Measurements from ENCODE around the gene RGMA. TPM values are rescaled to one million over a fixed set of nuclear protein-coding genes. Genes with fewer than 3 reads are reported as not detected.

Gene RGMA
- polyA plus RNA-seq (ENCODE audit: insufficient read length in 4 of 4), result 10 to 100 TPM in 2 of 4 donors, 1 to 10 TPM in 2; 8.0 to 13.8 (median 10.8) TPM

DNA sequence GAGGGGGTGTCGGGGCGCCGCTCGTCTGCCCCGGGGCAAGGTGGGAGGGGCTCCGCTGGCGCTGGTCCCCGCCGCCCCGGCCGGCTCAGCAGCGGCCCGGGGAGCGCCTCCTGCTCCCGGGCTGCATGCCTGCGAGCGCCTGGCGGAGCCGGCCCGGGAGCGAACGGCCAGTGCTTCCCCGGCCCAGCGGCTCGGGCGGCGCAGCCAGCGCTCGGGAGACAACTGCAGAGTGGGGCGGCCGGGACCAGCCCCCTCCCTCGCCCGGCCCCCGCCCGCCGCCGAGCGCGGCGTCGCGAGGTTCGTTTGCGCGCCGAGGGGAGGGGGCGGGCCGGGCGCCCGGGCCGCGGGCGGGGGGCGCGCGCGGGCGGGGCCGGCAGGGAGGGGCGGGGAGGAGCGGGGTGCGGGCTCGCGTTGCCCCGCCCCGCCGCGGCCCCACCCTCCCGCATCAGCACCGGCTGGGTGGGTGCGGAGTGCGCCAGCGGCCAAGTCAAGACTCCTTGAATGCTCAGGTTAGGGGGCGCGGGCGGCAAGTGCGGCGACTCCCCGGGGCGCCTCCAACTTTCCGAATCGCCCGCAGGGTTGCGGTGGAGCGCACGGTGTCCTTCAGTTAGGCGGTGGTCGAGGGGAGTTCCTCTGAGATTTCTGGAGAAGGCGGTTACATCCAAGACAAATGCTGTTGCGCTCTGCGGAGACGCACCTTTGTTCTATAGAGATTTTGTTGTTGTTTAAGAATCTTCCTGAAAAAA is at the start of gene RGMA:
TSS of gene RGMA (minus strand) at position 231 of the 746 bp plus-strand sequence. CDS start 279 bp downstream, outside the sequence.
- DNase-seq (ENCODE audit: low read depth in 4 of 4, low spot score in 2 of 4), result no peak

- DNase-seq (ENCODE audit: low read depth in 4 of 4, low spot score in 2 of 4), result no peak
Measured at GRCh38 chr15:93136606-93137005, 47.6 kb upstream of the RGMA start.

- DNase-seq (ENCODE audit: low read depth in 4 of 4, low spot score in 2 of 4), result no peak
Measured at GRCh38 chr15:93135997-93136397, 47.0 kb upstream of the RGMA start.

DNA sequence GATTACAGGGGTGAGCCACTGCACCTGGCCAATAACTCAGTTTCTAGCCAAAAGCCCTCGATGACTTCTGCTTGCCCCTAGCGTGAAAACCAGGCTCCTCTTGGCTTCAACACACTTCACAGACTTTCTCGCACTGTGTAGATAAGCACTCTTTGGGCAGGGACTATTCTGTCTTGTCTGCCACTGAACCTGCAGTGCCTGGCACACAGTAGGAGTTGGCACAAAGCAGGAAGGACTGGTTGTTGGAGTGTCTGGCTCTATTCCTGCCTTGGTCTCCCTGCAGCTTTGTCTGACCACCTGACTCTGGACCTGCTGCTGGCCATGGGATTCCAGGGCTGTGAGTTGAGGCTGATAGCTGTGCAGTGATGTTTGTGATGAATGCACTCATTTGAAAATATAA is 46.4 kb upstream of the RGMA start:
- DNase-seq (ENCODE audit: low read depth in 4 of 4, low spot score in 2 of 4), result no peak

DNA sequence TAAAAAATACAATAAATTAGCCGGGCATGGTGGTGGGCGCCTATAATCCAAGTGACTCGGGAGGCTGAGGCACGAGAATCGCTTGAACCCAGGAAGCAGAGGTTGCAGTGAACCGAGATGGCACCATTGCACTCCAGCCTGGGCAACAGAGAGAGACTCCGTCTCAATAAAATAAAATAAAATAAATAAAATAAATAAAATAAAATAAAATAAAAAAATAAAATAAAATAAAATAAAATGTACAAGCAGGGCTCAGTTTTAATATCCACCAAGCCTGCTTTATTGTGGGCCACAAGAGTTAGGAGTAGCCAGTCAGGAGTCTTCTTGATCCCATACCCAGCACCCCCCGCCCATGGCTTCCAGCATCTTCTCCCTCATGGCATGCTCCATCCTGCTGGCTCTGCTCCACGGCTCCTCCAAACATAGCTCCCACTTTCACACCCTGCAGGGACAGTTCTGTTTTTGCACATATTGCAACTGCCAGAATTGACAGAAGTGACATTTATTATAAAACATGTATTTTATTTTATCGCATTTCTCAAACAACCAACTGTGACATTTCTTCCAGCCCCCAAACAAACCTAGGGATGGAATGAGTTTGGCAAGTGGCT is 42.6 kb upstream of the RGMA start:
- DNase-seq (ENCODE audit: low read depth in 4 of 4, low spot score in 2 of 4), result no peak

DNA sequence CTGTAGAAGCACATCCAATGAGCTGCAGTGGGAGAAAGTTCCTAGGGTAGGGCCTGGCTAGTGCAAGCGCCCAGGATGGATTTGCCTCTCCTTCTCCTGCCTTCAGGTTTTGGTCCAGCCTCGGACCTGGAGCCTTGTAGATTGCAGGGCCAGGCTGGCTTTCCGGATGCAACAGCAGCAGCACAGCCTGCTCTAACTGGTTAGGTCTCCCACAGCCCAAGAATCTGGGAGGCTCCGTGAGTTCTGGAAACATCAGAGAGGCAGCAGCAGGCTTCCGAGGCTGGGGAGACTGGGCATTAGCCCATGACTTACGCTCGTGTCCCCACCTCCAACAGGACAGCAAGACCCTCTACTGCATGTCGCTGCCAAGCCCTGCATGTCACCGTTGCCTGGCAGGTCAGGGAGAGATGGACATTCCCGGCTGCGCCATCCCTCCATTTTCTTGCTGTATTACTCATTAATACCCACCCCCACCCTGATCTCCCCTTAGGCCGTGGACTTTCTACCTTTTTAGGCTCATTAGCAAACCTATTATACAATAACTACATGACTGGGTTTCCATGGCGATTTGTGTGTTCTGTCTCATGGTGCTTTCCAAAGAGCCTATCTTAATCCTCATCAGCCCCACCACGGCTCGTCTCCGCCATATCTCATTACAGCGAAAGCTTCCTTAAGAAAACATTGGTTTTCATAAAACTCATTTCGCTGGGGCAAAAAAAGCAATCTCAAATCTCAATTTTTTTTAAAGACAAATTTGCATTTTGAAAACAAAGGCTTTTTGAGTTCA is 40.9 kb upstream of the RGMA start:
- DNase-seq (ENCODE audit: low read depth in 4 of 4, low spot score in 2 of 4), result no peak

DNA sequence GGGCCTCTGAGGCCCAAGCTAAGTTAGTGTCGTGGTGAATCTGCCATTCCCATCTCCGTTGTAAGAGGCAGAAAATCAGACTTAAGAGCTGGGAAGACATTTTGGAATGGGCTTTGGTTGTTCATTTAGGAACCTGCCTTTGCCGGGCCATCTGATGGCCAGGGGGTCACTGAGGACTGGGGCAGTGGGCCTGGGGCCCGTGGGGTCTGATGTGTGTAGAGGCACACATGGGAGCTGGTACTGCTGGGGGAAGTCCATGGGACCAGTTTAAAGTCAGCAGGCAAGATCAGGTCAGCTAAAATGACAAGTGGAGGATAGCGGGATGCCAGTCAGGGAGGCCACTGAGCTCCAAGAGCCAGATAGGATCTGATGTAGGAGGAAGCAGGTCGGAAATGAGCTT is 38.3 kb upstream of the RGMA start:
- DNase-seq (ENCODE audit: low read depth in 4 of 4, low spot score in 2 of 4), result no peak

- no peak for DNase-seq (ENCODE audit: low read depth in 4 of 4, low spot score in 2 of 4)
Measured at GRCh38 chr15:93126599-93126998, 37.6 kb upstream of the RGMA start.

DNA sequence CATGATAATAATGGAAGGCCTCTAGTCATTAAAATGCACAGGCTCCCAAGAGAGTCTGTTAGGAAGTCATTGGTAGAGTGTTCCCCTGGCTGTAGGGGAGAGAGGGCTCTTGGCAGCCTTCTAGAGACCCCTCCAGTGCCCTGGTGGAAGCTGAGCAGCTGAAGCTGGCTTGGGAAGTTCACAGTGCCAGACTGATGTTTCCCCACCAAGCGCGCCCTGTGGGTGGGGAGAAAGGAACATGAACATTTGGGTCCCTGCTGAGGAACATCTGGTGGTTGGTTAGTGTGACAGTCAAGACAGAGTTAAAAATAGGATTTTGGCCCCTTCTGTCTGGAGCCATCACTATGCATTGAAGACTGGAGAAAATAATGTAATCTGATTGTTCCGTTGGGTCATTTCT is 37.1 kb upstream of the RGMA start:
- DNase-seq (ENCODE audit: low read depth in 4 of 4, low spot score in 2 of 4), result no peak

DNA sequence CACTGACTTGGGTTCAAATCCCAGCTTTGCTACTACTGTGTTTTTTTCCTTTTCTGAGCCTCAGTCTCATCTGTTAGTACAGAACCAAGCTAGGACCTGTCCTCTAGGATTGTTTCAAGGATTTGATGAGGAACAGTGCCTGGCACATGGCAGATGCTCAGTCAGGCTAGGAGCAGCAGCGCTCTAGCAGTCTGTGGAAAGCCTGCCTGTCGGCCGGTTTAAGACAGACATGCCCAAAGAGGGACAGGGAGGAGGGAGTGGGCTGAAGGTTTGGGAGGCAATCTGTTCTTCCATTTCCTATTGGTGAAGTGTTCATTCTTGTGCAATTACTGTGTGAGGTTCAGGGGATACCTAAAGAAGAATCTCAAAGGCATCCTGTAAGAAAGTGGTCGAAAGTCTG is 35.1 kb upstream of the RGMA start:
- DNase-seq (ENCODE audit: low read depth in 4 of 4, low spot score in 2 of 4), result no peak

- no peak for DNase-seq (ENCODE audit: low read depth in 4 of 4, low spot score in 2 of 4)
Measured at GRCh38 chr15:93121973-93122910, 33.2 kb upstream of the RGMA start.

DNA sequence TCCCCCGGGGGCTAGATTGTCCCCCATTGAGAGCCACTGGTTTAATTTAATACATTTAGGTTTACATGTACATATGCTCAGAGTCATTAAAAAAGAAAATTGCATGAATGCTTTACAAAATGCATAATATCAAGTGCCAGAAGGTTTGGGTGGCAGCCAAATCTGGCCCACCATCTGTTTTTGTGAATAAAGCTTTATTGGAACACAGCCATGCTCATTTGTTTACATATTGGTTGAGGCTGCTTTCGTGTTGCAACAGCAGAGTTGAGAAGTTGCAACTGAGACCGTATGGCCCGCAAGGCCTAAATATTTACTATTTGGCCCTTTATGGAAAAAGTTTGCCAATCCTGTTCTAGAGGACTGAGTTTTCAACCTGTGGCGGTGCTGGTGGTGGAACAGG is 32.1 kb upstream of the RGMA start:
- DNase-seq (ENCODE audit: low read depth in 4 of 4, low spot score in 2 of 4), result no peak

DNA sequence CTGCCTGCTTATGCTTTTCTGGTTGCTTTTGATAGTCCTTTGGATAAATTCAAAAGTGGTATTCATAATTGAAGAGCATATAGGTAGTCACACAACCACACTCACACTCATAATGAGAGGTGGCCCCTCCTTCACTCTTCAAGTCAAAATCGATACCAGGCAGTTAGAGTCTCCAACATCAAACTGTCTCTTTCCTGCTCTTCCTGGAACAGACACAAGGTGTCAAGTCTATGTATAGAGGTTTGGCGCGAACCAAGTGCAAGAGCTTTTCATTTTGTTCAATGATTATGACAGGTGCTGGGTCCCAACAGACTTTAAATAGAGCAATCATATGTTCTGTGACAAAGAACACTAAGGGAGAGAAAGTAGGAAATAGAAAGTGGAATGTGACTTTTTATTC is 29.9 kb upstream of the RGMA start:
- no peak for DNase-seq (ENCODE audit: low read depth in 4 of 4, low spot score in 2 of 4)

- no peak for DNase-seq (ENCODE audit: low read depth in 4 of 4, low spot score in 2 of 4)
Measured at GRCh38 chr15:93111451-93111850, 22.4 kb upstream of the RGMA start.

DNA sequence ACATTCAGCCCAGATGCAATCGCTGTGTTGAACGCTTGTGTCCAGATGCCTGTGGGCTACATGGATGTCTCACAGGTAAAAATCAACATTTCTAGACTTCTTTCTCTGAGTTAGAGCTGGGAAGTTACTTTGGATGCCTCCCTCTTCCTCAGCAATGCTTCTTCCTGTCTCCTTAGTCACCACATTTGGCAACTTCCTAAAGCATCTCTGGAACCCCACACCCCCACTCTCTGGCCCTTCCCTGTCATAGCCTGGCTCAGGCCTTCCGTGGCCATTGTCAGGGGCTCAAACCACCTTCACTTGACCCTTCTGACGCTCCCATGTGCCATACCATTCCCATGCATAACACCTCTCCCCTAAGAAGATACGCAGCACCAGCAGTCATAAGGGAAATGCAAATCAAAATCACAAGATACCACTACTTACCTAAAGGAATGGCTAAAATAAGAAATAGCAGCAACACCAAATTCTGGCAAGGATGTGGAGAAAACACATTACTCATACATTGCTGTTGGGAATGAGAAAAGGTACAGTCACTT is 21.6 kb upstream of the RGMA start:
- no peak for DNase-seq (ENCODE audit: low read depth in 4 of 4, low spot score in 2 of 4)

GRCh38 chr15:93109336-93110102 is 20.5 kb upstream of the RGMA start:
- peak in 2 of 4 donors; percentile 4 to 10 for DNase-seq (ENCODE audit: low read depth in 4 of 4, low spot score in 2 of 4)

- DNase-seq (ENCODE audit: low read depth in 4 of 4, low spot score in 2 of 4), result no peak
Measured at GRCh38 chr15:93107646-93108045, 18.6 kb upstream of the RGMA start.

- DNase-seq (ENCODE audit: low read depth in 4 of 4, low spot score in 2 of 4), result no peak
Measured at GRCh38 chr15:93105485-93105884, 16.5 kb upstream of the RGMA start.

DNA sequence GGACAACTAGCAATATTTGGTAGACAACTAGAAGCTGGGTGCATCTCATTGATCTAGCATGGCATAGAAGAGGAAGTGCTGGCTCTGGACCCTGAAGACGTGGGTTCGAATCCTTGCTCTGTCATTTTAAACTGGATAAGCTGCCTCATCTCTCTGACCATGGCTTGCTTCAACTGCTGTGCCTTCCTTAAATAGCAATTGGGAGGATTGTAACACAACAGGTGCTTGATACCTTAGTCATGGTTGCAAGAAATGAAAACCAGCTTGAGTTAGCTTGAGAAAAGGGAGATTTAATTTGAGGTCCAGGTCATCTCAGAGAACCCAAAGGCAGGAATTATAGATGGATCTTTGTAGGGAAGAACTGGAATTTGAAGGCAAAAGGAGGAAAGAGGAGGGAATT is 14.8 kb upstream of the RGMA start:
- DNase-seq (ENCODE audit: low read depth in 4 of 4, low spot score in 2 of 4), result no peak
